HG02763 (cell line): Measurements from ENCODE around the gene KCNJ1.

Experiments used
- ATAC-seq: cut with Tn5 transposase; IDR thresholded peaks from one replicate; pipeline ENCODE4 v1.9.1; 2021; ENCODE audit warnings: mild to moderate bottlenecking, moderate library complexity; ENCODE audit not compliant: unreplicated experiment

The KCNJ1 gene

DNA sequence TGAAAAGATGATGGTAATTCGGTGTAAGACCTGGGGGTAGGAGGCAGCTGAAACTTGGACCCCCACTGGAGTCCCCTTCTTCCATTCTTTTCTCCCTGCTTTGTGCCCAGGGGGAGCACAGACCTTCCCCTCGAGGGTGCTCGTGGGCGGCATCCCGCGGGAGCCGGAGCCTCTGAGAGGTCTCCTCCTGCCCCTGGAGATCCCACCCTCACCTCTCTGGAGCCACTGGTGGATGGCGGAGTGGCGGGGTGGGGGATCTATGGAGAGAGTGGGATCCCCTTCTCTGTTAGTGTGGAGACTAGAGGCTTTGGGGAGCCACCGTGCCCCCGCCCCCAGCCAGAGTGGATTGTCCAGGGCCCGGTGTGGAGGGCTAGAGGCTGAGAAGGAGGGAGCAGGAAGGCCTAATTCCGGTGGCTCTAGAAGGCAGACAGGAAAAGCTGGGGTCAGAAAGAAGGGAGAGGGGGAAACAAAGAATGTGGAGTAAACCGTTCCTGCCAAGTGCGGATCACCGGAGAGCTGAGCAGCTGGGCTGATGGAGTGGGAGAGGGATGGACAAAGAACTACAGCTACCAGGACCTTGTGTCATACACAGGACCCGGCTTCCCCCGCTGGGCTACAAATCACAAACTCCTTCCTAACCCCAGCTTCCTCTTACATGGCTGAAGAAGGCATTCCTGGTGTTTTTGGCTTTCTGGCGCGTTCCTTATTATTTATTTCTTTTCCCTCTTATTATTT lies 41.9 kb downstream of the KCNJ1 start:
- ATAC-seq = no peak

GRCh38 chr11:128824191-128825049 lies 42.7 kb downstream of the KCNJ1 start:
- ATAC-seq = no peak

GRCh38 chr11:128823753-128824152 lies 43.3 kb downstream of the KCNJ1 start:
- ATAC-seq = no peak

- no peak for ATAC-seq
Measured at GRCh38 chr11:128822130-128822529, 45.0 kb downstream of the KCNJ1 start.

DNA sequence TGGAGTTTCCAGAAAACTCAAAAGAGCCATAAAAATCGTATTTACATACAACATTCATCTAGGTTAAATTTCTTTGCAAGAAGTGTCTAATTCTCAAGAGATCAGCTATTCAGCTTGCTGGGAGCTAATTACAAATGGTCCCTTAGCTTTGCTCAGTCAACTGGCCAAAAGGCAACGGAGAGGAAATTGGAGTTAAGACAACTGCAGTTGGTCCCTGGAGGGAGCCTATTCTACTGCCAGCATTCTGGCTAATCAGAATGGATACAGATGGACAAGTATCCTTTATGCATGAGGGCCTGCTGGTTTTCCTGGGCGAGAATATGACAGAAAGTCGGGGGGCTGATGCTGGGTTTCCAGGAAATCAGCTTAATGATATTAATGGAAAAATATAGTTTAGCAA lies 45.5 kb downstream of the KCNJ1 start:
- ATAC-seq = no peak

DNA sequence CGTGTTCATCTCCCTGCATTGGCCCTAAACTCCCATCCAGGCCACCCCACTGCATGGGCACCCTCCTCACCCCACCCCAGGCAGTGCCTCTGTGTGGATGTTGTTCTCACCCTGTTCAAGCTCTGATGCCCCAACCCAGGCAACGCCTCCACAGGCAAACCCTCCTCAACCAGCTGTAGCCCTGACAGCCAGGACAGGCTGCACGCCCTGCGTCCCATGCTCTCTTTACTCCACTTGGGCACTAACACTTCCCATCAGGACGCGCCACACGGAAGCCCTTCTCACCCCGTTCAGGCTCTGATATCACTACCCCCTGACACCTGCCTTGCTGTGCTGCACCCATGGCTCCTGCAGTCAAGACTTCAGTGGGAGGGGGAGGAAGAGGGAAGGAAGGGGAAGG lies 47.9 kb downstream of the KCNJ1 start:
- no peak for ATAC-seq

- ATAC-seq = no peak
Measured at GRCh38 chr11:128814856-128815705, 52.0 kb downstream of the KCNJ1 start.

GRCh38 chr11:128813729-128814128 lies 53.4 kb downstream of the KCNJ1 start:
- no peak for ATAC-seq

- no peak for ATAC-seq
Measured at GRCh38 chr11:128810784-128811514, 56.1 kb downstream of the KCNJ1 start.

- no peak for ATAC-seq
Measured at GRCh38 chr11:128809128-128809527, 58.0 kb downstream of the KCNJ1 start.

DNA sequence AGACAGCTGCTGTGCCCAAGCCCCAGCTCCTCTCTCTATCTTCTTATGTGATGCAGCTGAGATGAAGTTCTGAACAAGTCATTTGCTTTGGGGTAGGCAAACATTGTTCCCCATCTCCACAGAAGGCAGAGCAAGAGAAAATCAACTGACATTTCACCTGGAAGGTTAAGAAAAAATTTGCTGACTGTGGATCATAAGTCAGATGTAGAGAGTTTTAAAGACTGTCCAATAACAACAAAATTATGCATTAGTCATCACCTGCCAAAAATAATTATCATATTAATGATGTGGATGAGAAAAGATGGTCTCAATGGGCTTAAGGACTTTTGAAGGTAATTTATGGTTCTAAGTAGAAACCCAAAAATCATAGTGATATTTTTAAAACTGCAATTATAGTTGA lies 59.2 kb downstream of the KCNJ1 start:
- ATAC-seq = no peak

DNA sequence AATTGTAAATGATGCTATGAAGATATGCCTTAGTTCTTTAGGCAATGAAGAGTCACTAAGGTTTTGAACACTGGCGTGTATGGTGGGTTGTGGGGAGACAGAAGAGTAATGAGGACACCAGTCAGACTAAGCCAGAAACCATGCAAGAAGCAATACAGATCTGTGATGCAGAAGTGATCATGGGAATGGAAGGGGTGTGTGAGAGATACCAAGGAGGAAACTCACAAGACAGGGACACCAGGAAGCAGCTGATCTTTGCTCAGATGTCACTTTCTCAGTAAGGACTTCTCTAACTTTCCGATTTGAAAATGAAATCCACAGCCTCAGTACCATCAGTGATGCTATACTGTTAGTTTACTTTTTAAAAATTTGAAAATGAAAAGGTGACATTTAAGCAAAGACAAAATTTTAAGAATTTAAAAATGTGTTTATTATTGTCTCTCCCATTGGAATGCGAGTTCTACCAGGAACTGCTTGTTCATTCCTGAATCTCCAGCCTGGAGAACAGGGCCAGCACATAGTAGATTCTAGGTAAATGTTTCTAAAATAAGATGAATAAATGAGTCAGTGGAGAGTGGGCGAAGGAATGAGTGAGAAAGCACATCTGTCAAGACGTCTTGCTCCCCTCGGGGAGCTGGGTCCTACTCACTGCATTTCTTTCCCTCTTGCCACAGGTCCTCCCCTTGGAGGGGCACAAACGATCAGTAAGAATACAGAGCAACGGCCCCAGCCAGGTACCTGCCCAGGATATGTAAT lies 60.4 kb downstream of the KCNJ1 start:
- ATAC-seq = no peak

GRCh38 chr11:128804481-128804880 lies 62.6 kb downstream of the KCNJ1 start:
- no peak for ATAC-seq

DNA sequence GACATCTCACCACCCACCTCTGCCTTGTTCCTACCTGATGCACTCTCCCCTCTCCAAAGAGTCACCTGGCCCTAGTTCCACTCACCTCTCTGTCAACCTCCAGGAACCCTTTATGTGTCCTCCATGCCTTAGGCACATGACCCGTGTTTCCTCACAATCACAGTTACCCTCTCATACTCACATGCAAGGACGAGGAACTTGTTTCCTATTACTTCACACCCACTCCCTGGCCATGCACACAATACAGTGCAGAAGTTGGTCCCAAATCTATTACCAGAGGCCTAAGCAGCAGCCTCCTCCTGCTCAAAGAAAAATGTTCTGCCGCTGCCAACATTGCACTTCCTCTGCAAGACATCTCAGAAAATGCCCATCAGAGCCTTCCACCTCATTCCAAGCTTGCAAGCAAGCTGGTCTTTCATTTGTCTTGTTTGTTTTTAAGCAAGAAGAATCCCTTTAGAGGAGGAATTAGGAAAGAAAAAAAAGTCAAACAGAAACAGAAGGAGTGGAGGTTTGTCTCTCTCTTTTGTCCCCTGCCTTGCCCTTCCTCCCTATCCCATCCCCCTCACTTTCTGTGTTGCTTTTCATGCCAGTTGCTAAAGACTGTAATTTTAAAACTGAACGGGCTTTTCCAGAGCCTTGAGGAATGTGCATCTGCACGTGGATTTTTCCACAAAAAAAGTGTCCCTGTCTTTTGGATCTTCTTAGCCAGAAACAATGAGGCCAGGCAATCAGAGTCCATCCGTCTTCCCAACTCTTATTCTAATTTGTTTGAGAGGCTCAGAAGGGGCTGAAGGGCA lies 63.4 kb downstream of the KCNJ1 start:
- ATAC-seq = no peak

GRCh38 chr11:128803011-128803410 lies 64.1 kb downstream of the KCNJ1 start:
- no peak for ATAC-seq

DNA sequence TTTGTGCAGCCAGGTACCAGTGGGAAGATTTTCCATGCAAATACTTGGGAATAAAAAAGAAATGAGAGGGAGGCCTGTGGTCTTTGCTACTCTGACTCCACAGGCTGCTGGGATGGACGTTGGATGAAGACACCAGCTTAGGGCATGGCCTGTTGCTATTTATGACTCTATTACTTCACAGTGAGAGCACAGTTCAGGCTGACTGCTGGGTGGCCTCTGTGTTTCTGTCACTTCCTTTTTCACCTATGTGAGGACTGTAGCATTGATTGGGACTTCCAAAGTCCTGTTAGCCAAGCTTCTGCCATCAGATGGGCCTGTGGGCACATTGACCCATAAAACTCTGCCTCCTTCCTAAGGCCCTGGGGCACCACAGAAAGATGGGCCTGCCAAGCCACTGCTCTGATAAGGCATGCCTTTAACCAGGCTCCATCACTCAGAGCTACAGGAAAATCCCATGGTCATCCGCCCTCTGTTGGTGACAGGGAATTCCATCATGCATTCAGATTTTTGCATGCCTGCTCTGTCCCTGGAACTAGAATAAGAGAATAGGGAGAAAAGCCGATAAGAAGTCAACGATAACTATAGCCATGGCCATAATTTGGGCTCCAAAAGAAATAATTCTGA lies 64.6 kb downstream of the KCNJ1 start:
- ATAC-seq = no peak

- ATAC-seq = no peak
Measured at GRCh38 chr11:128800871-128801417, 66.2 kb downstream of the KCNJ1 start.

- peak; percentile 89 for ATAC-seq
Measured at GRCh38 chr11:128796270-128796669, 70.8 kb downstream of the KCNJ1 start.
